Gastrocnemius medialis (tissue), 4 donors: ENCODE measurements around the gene CRYBG3.

ENCODE experiments used
- POLR2A ChIP-seq, 2 donors: fragments of 450-650 bp; IDR thresholded peaks; one replicate each; pipeline ENCODE4 v1.6.1; 2017; ENCODE audit warnings: antibody characterized with exemption in 2 of 2, mild to moderate bottlenecking in 2 of 2, moderate library complexity in 2 of 2
- TF ChIP-seq, protein P1 (sequence below), 5 experiments: fragments of 450-650 bp in 3 of 5; fragments of 200-600 bp in 2 of 5; sonication (generic) in 2 of 5; IDR thresholded peaks in 4 of 5; conservative IDR thresholded peaks in 1 of 5; 1 replicate in 4 of 5; 2 replicates in 1 of 5; pipeline ENCODE4 v1.5.1; 2016 to 2019; ENCODE audit warnings: antibody characterized with exemption in 5 of 5, mild to moderate bottlenecking in 3 of 5, moderate library complexity in 3 of 5

DNA sequence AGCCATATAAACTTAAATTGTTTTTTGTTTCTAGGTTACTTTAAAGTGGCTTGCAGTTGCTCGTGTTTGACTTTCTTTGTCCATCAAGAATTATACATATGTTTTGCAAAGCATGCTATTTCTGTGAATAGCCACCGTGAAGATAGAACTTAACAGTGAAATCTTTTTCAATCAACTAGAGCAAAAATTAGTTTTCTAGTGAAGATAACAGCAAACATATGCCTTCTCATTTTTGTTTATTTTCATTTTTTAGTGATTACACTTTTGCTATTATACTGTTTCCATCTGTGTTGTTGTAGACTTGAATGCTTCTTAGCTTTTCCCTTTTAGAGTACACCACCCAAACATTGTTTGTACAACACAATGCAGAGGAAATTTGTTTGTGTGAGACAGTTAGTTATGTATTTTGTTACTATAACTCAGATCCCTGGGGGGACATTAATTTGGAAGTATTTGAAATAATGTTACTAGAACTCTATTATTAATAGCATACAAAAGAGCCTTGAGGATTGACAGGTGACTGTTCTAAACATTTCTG is 62.8 kb downstream of the CRYBG3 start:
- TF ChIP-seq, protein P1, sequence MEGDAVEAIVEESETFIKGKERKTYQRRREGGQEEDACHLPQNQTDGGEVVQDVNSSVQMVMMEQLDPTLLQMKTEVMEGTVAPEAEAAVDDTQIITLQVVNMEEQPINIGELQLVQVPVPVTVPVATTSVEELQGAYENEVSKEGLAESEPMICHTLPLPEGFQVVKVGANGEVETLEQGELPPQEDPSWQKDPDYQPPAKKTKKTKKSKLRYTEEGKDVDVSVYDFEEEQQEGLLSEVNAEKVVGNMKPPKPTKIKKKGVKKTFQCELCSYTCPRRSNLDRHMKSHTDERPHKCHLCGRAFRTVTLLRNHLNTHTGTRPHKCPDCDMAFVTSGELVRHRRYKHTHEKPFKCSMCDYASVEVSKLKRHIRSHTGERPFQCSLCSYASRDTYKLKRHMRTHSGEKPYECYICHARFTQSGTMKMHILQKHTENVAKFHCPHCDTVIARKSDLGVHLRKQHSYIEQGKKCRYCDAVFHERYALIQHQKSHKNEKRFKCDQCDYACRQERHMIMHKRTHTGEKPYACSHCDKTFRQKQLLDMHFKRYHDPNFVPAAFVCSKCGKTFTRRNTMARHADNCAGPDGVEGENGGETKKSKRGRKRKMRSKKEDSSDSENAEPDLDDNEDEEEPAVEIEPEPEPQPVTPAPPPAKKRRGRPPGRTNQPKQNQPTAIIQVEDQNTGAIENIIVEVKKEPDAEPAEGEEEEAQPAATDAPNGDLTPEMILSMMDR (IDR thresholded peaks at IDR 0.05 in 4 of 5, conservative IDR thresholded peaks at IDR 0.05 in 1 of 5): no peak
- no peak for TF ChIP-seq POLR2A (IDR thresholded peaks at IDR 0.05)
